Keratinocyte (primary cell): ENCODE results near the gene ISM1. TPM values are rescaled to one million over a fixed set of nuclear protein-coding genes. Genes with fewer than 3 reads are reported as not detected.

Source experiments
- DNase-seq: peaks from one replicate; pipeline ENCODE4 v3.0.0-alpha.2; 2011; ENCODE audit warnings: low read depth, missing footprints, low spot score
- FAIRE-seq: peaks from 2 replicates; lab custom pipeline; 2011; peaks lifted over from hg19 to GRCh38; lab: Jason Lieb, UNC
- H2AFZ ChIP-seq: 2 replicates; pipeline ENCODE4 v1.6.0; 2012; ENCODE audit warnings: low read length, control low read depth, inconsistent platforms; ENCODE audit not compliant: control insufficient read depth
- H3K27ac ChIP-seq: 2 replicates; pipeline ENCODE4 v1.5.1; 2011; ENCODE audit warnings: low read length; ENCODE audit not compliant: control insufficient read depth, insufficient read depth
- H3K27me3 ChIP-seq: 3 replicates; pipeline ENCODE4 v1.6.0; 2011; ENCODE audit warnings: low read length; ENCODE audit not compliant: control insufficient read depth, insufficient read depth; ENCODE audit errors: extremely low read depth
- H3K36me3 ChIP-seq, 2 experiments: 2 replicates in 1 of 2; 3 replicates in 1 of 2; pipeline ENCODE4 v1.5.1; 2011; ENCODE audit warnings: low read length in 2 of 2, mild to moderate bottlenecking in 1 of 2; ENCODE audit not compliant: control insufficient read depth in 2 of 2, insufficient read depth in 2 of 2; ENCODE audit errors: extremely low read depth in 1 of 2
- H3K4me1 ChIP-seq: 3 replicates; pipeline ENCODE4 v1.5.1; 2011; ENCODE audit warnings: low read length; ENCODE audit not compliant: control insufficient read depth, insufficient read depth; ENCODE audit errors: extremely low read depth
- H3K4me2 ChIP-seq: 3 replicates; pipeline ENCODE4 v1.6.0; 2011; ENCODE audit warnings: low read depth, low read length; ENCODE audit not compliant: control insufficient read depth, insufficient read depth; ENCODE audit errors: extremely low read depth
- H3K4me3 ChIP-seq, 3 experiments: fragments of 200-600 bp in 1 of 3; sonication (generic) in 1 of 3; 2 replicates in 2 of 3; 3 replicates in 1 of 3; pipeline ENCODE4 v1.5.1; 2011 to 2016; ENCODE audit warnings: low read length in 3 of 3, mild to moderate bottlenecking in 3 of 3, control low read depth in 2 of 3, inconsistent platforms in 1 of 3, low read depth in 1 of 3, mixed read lengths in 1 of 3, mixed run types in 1 of 3, moderate library complexity in 1 of 3; ENCODE audit not compliant: control insufficient read depth in 2 of 3, insufficient read depth in 2 of 3; ENCODE audit errors: extremely low read depth in 1 of 3
- H3K79me2 ChIP-seq: 2 replicates; pipeline ENCODE4 v1.6.0; 2012; ENCODE audit warnings: low read length; ENCODE audit not compliant: control insufficient read depth, insufficient read depth
- H3K9ac ChIP-seq: 3 replicates; pipeline ENCODE4 v1.6.0; 2011; ENCODE audit warnings: low read length; ENCODE audit not compliant: control insufficient read depth, insufficient read depth; ENCODE audit errors: extremely low read depth
- H3K9me1 ChIP-seq: 3 replicates; pipeline ENCODE4 v1.6.0; 2011; ENCODE audit warnings: low read length; ENCODE audit not compliant: control insufficient read depth, insufficient read depth; ENCODE audit errors: extremely low read depth
- H3K9me3 ChIP-seq: 2 replicates; pipeline ENCODE4 v1.5.1; 2012; ENCODE audit warnings: low read depth, low read length; ENCODE audit not compliant: control insufficient read depth
- H4K20me1 ChIP-seq: 3 replicates; pipeline ENCODE4 v1.6.0; 2011; ENCODE audit warnings: low read length; ENCODE audit not compliant: control insufficient read depth, insufficient read depth; ENCODE audit errors: extremely low read depth
- CTCF ChIP-seq, 3 experiments: IDR thresholded peaks in 1 of 3; conservative IDR thresholded peaks in 1 of 3; optimal IDR thresholded peaks in 1 of 3; 2 replicates in 2 of 3; 3 replicates in 1 of 3; pipeline versions ENCODE3 to v1.5.1; 2011; ENCODE audit warnings: low read length in 3 of 3, mild to moderate bottlenecking in 3 of 3, moderate library complexity in 2 of 3, control low read depth in 1 of 3, inconsistent platforms in 1 of 3; ENCODE audit not compliant: insufficient read depth in 2 of 3; ENCODE audit errors: extremely low read depth in 1 of 3
- EZH2 ChIP-seq: IDR thresholded peaks from one replicate; pipeline ENCODE4 v1.6.1; 2012; ENCODE audit warnings: inconsistent platforms, mild to moderate bottlenecking, low read length, moderate library complexity
- dilution Hi-C: fragments of 300-500 bp; cut with MboI; formaldehyde crosslinking; loops from one replicate; pipeline ENCODE4 v1.7.0; 2020; ENCODE audit warnings: low sequenced_read_pairs; ENCODE audit not compliant: extremely low pct_ligation_motif_present
- polyA plus RNA-seq, 5 experiments: library from polyadenylated mRNA; depleted of rRNA in 3 of 5; stranded (reverse) in 3 of 5; stranded (forward) in 1 of 5; unstranded in 1 of 5; fragments of >200 nt; gene quantifications; 1 replicate in 1 of 5; 2 replicates in 3 of 5; 3 replicates in 1 of 5; pipeline versions ENCODE4 v1.2.1 to v1.2.3, GENCODE V29; 2011 to 2012; ENCODE audit warnings: missing spikeins in 2 of 5, low read depth in 1 of 5, low replicate concordance in 1 of 5

The ISM1 gene
- polyA plus RNA-seq, 1 donor (not counting 4 experiments of a cell fraction or from before 2014, with no cell fraction given): 3.3 TPM

GRCh38 chr20:13325796-13326340, 104.8 kb downstream of the ISM1 start:
- H3K36me3 ChIP-seq: no peaks in the 10 kb centered on the region
- no peak overlapping the region for H2AFZ ChIP-seq
- H3K27ac ChIP-seq: no peak overlapping the region
- no peak overlapping the region for H3K4me2 ChIP-seq
- H3K9me1 ChIP-seq: no peaks in the 10 kb centered on the region
- dilution Hi-C loops: no loop called here
- FAIRE-seq: no peak
- no peak for DNase-seq
- H3K4me3 ChIP-seq: no peak overlapping the region
- H3K4me1 ChIP-seq: no peaks in the 10 kb centered on the region
- H3K79me2 ChIP-seq: no peaks in the 10 kb centered on the region
- H3K27me3 ChIP-seq: no peaks in the 10 kb centered on the region
- H4K20me1 ChIP-seq: no peaks in the 10 kb centered on the region
- H3K9me3 ChIP-seq: no peaks in the 10 kb centered on the region
- H3K9ac ChIP-seq: no peak overlapping the region
- TF ChIP-seq EZH2 (no peak), CTCF (optimal IDR thresholded peaks at IDR 0.05 in 1 of 3, IDR thresholded peaks at IDR 0.05 in 1 of 3, conservative IDR thresholded peaks at IDR 0.05 in 1 of 3; ENCODE audit: extremely low read depth in 1 of 3, insufficient read depth in 2 of 3, low read length in 3 of 3) (no peak)

DNA sequence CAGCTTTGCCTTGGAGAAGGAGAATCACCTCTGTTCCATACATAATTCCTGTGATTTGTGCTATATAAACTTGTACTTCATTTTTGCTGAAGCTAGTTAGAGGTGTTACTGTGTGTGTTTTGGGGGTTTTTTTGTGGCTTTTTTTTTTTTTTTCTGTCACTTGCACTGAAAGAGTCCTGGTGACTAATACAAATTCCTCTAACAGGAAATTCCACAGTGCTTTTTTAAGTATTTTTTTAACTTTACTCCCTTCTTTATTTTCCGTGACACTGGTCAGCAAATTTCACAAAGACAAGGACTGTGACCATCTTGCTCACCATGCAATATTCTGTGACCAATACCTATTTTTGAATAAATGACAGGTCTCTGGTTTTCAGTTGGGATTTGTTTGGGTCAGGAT, 110.5 kb downstream of the ISM1 start:
- Histone ChIP-seq H4K20me1 (no peaks in the 10 kb centered on the region), H3K9me3 (no peaks in the 10 kb centered on the region), H3K27me3 (no peaks in the 10 kb centered on the region), H3K36me3 (no peaks in the 10 kb centered on the region), H3K9me1 (no peaks in the 10 kb centered on the region), H3K79me2 (no peaks in the 10 kb centered on the region), H3K27ac (no peak overlapping the region), H2AFZ (no peak overlapping the region), H3K4me3 (no peak overlapping the region), H3K4me2 (peak overlapping the region; percentile 25), H3K4me1 (peaks cover 28% of the 10 kb centered on the region), H3K9ac (no peak overlapping the region)
- peak; percentile 64 for FAIRE-seq
- DNase-seq: no peak
- TF ChIP-seq CTCF (optimal IDR thresholded peaks at IDR 0.05 in 1 of 3, IDR thresholded peaks at IDR 0.05 in 1 of 3, conservative IDR thresholded peaks at IDR 0.05 in 1 of 3; ENCODE audit: extremely low read depth in 1 of 3, insufficient read depth in 2 of 3, low read length in 3 of 3): no peak
- TF ChIP-seq EZH2: no peak
- dilution Hi-C loops: no loop called here
